PC-3 (cell line): Measurements from ENCODE around the gene CYP2R1. TPM values are rescaled to one million over a fixed set of nuclear protein-coding genes. Genes with fewer than 3 reads are reported as not detected.

ENCODE experiments used
- ATAC-seq: fragments of 200-7000 bp; cut with Tn5 transposase; 2 replicates; pipeline ENCODE4 v1.9.1; 2020; ENCODE audit warnings: mild to moderate bottlenecking, moderate library complexity
- BruUV-seq: library from RNA; stranded (reverse); fragments of 400-500 nt; replicated peaks from 2 replicates; lab custom pipeline; 2021; lab: Mats Ljungman, UMichigan
- CTCF ChIA-PET: fragments of 300-600 bp; sonication (Branson Sonifier 250); formaldehyde crosslinking; loops from one replicate; lab custom pipeline; 2022; ENCODE audit warnings: antibody characterized with exemption; lab: Charles Lee
- POLR2A ChIA-PET: fragments of 300-600 bp; sonication (Branson Sonifier 250); formaldehyde crosslinking; loops from one replicate; lab custom pipeline; 2022; ENCODE audit warnings: antibody characterized with exemption; ENCODE audit not compliant: unreplicated experiment; lab: Charles Lee
- DNase-seq: peaks from one replicate; pipeline ENCODE4 v3.0.0-alpha.2; 2015
- H2AFZ ChIP-seq: fragments of 300-600 bp; sonication (generic); 2 replicates; pipeline ENCODE4 v1.6.0; 2016; ENCODE audit warnings: antibody characterized with exemption, low read length
- H3F3A ChIP-seq: fragments of 300-600 bp; sonication (generic); one replicate; pipeline ENCODE4 v1.6.0; 2017; ENCODE audit warnings: antibody characterized with exemption, low read length, control low read depth, mild to moderate bottlenecking; ENCODE audit not compliant: unreplicated experiment
- H3K27ac ChIP-seq: fragments of 300-600 bp; sonication (generic); 2 replicates; pipeline ENCODE4 v1.5.1; 2016; ENCODE audit warnings: mild to moderate bottlenecking, low read length
- H3K27me3 ChIP-seq: fragments of 300-600 bp; sonication (generic); 2 replicates; pipeline ENCODE4 v1.6.1; 2016; ENCODE audit warnings: low read length, mixed read lengths
- H3K36me3 ChIP-seq: fragments of 300-600 bp; sonication (generic); 2 replicates; pipeline ENCODE4 v1.6.1; 2016; ENCODE audit warnings: low read depth, mixed run types, low read length, mixed read lengths
- H3K4me1 ChIP-seq: fragments of 300-600 bp; sonication (generic); 2 replicates; pipeline ENCODE4 v1.5.1; 2016; ENCODE audit warnings: low read length; ENCODE audit not compliant: insufficient read depth
- H3K4me2 ChIP-seq: fragments of 300-600 bp; sonication (generic); 2 replicates; pipeline ENCODE4 v1.6.0; 2016; ENCODE audit warnings: low read length
- H3K4me3 ChIP-seq: fragments of 300-600 bp; sonication (generic); 2 replicates; pipeline ENCODE4 v1.5.1; 2016; ENCODE audit warnings: mild to moderate bottlenecking, low read length, mixed read lengths
- H3K79me2 ChIP-seq: fragments of 300-600 bp; sonication (generic); 2 replicates; pipeline ENCODE4 v1.6.1; 2017; ENCODE audit warnings: low read length, mixed read lengths
- H3K9ac ChIP-seq: fragments of 300-600 bp; sonication (generic); 2 replicates; pipeline ENCODE4 v1.6.0; 2016; ENCODE audit warnings: mild to moderate bottlenecking, low read length
- H3K9me2 ChIP-seq: fragments of 300-600 bp; sonication (generic); replicated peaks from 2 replicates; pipeline ENCODE4 v1.6.1; 2016; ENCODE audit warnings: mixed run types, low read length, mixed read lengths
- H3K9me3 ChIP-seq: fragments of 300-600 bp; sonication (generic); 2 replicates; pipeline ENCODE4 v1.6.1; 2016; ENCODE audit warnings: low read length, mixed read lengths
- H4K20me1 ChIP-seq: fragments of 300-600 bp; sonication (generic); 2 replicates; pipeline ENCODE4 v1.6.1; 2016; ENCODE audit warnings: low read length, mixed read lengths
- CTCF ChIP-seq: fragments of 300-600 bp; sonication (generic); conservative IDR thresholded peaks from 2 replicates; pipeline ENCODE4 v1.5.1; 2017; ENCODE audit warnings: antibody characterized with exemption, low read depth, mild to moderate bottlenecking, low read length
- EZH2 ChIP-seq: fragments of 300-600 bp; sonication (generic); IDR thresholded peaks from one replicate; pipeline ENCODE4 v1.6.1; 2017; ENCODE audit warnings: antibody characterized with exemption, mild to moderate bottlenecking, low read length; ENCODE audit not compliant: unreplicated experiment
- EZH2phosphoT487 ChIP-seq: fragments of 300-600 bp; sonication (generic); IDR thresholded peaks from 2 replicates; pipeline ENCODE4 v1.6.1; 2018; ENCODE audit warnings: mild to moderate bottlenecking, antibody characterized with exemption, low read length, borderline replicate concordance
- intact Hi-C: fragments of 100-400 bp; cut with micrococcal nuclease; formaldehyde crosslinking; loops from 2 replicates; pipeline ENCODE4 v1.9.0; 2023
- total RNA-seq: library from RNA; depleted of rRNA; stranded (reverse); fragments of >200 nt; gene quantifications from 2 replicates; pipeline ENCODE4 v1.2.3, GENCODE V29; 2014

CYP2R1 gene
- total RNA-seq, 1 experiment from 2014 or later: 7.5 TPM

DNA sequence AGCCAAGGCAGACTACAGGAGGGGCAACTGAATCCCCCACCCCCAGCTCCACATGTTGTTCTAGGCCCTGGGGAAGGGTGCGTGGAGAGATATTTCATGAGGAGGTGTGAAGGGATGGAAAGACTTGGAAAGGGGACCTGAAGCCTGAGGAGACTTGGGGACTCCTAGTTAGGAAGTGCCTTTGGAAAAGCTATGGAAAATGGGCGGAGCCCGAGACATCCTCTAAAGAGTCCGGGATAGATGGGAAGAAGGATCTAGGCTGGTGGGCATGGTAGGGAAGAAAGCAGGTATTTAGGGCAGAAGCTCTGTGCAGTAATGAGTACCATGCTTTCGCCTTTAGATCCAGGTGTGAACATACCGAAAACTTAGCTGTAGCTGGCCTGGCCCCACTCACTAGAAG is 15.0 kb upstream of the CYP2R1 start:
- H3K36me3 ChIP-seq: no peaks in the 10 kb centered on the region
- H3K4me3 ChIP-seq: no peak overlapping the region
- H3K9ac ChIP-seq: no peak overlapping the region
- H3K9me3 ChIP-seq: no peaks in the 10 kb centered on the region
- no peaks in the 10 kb centered on the region for H3K79me2 ChIP-seq
- H3K4me1 ChIP-seq: no peaks in the 10 kb centered on the region
- H3K9me2 ChIP-seq: no peaks in the 10 kb centered on the region
- H3K27me3 ChIP-seq: peaks cover 11% of the 10 kb centered on the region; the same call in 1 of the 2 replicates
- no peaks in the 10 kb centered on the region for H4K20me1 ChIP-seq
- H3K4me2 ChIP-seq: no peak overlapping the region
- BruUV-seq: no TSS peak
- POLR2A ChIA-PET: no interaction called here
- DNase-seq (no peak), ATAC-seq (no peak)
- intact Hi-C loops: loop anchor here (1.0 to 5.0 kb wide), 2 partner anchors 117 to 370 kb away; no protein-coding TSS in a partner anchor
- CTCF ChIA-PET: interaction anchor here (0.6 to 3.2 kb wide), 4 partner anchors 15 to 377 kb away, joined by 4 to 69 read pairs (median 11); partner anchors contain the start of gene CYP2R1
- H3K27ac ChIP-seq: no peak overlapping the region
- no peak overlapping the region for H2AFZ ChIP-seq
- TF ChIP-seq EZH2phosphoT487: no peak
- no peak for TF ChIP-seq EZH2
- TF ChIP-seq CTCF: no peak
- H3F3A ChIP-seq: no peaks in the 10 kb centered on the region

DNA sequence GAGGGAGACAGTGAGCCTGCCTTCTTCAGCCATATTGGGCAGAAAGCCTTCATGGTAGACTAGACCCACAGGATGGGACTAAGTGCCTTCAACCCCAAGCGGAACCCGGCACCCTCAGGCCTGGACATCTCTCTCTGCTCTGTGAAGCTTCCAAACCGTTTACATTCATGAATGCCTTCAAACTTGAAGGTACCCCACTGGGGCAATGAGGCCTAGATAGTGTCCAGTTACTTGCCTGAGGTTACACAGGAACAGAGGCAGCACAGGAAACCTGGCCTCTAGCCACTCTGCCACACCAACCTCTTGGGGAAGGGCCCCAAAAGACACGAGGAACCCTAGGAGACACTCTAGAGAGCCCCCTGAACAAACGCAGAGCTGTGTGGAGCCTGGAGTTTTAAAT is 14.5 kb upstream of the CYP2R1 start:
- no peaks in the 10 kb centered on the region for H4K20me1 ChIP-seq
- no peaks in the 10 kb centered on the region for H3K36me3 ChIP-seq
- H3K9me2 ChIP-seq: no peaks in the 10 kb centered on the region
- ATAC-seq (no peak), DNase-seq (no peak)
- BruUV-seq: no TSS peak
- no peak overlapping the region for H3K4me3 ChIP-seq
- POLR2A ChIA-PET: no interaction called here
- TF ChIP-seq EZH2 (no peak), CTCF (no peak), EZH2phosphoT487 (no peak)
- H3K9me3 ChIP-seq: no peaks in the 10 kb centered on the region
- H3K4me2 ChIP-seq: no peak overlapping the region
- no peaks in the 10 kb centered on the region for H3K79me2 ChIP-seq
- H2AFZ ChIP-seq: no peak overlapping the region
- no peak overlapping the region for H3K9ac ChIP-seq
- CTCF ChIA-PET: interaction anchor here (0.6 to 3.2 kb wide), 3 partner anchors 116 to 377 kb away, joined by 4 to 69 read pairs (median 4); no protein-coding TSS in a partner anchor
- H3F3A ChIP-seq: no peaks in the 10 kb centered on the region
- intact Hi-C loops: loop anchor here (5.0 kb wide), 1 partner anchor 369 kb away; no protein-coding TSS in a partner anchor
- peaks cover 7% of the 10 kb centered on the region; the same call in 1 of the 2 replicates for H3K27me3 ChIP-seq
- no peak overlapping the region for H3K27ac ChIP-seq
- H3K4me1 ChIP-seq: no peaks in the 10 kb centered on the region

GRCh38 chr11:14905104-14906033 is 13.3 kb upstream of the CYP2R1 start:
- H3K27me3 ChIP-seq: no peaks in the 10 kb centered on the region
- no peaks in the 10 kb centered on the region for H4K20me1 ChIP-seq
- ATAC-seq (no peak), DNase-seq (no peak)
- TF ChIP-seq EZH2: no peak
- no peak for TF ChIP-seq EZH2phosphoT487
- TF ChIP-seq CTCF: no peak; the same call in 1 of the 2 replicates
- no peak overlapping the region for H2AFZ ChIP-seq
- no peak overlapping the region for H3K27ac ChIP-seq
- ChIA-PET POLR2A (no interaction called here), CTCF (no interaction called here)
- BruUV-seq: no TSS peak
- H3K79me2 ChIP-seq: no peaks in the 10 kb centered on the region
- no peaks in the 10 kb centered on the region for H3K4me1 ChIP-seq
- H3K9ac ChIP-seq: no peak overlapping the region
- H3K36me3 ChIP-seq: no peaks in the 10 kb centered on the region
- no peak overlapping the region for H3K4me2 ChIP-seq
- intact Hi-C loops: loop anchor here (5.0 kb wide), 1 partner anchor 368 kb away; no protein-coding TSS in a partner anchor
- no peaks in the 10 kb centered on the region for H3F3A ChIP-seq
- H3K9me3 ChIP-seq: no peaks in the 10 kb centered on the region
- no peak overlapping the region for H3K4me3 ChIP-seq
- no peaks in the 10 kb centered on the region for H3K9me2 ChIP-seq
